DMS53 (cell line): Measurements from ENCODE around the gene SNCG.
"Not testable (repeated sequence)": the region's sequence is repeated elsewhere in the genome, so short reads cannot be mapped to it uniquely, and the experiment has no call there.

Experiments used
- DNase-seq: peaks from one replicate; lab custom pipeline; 2025; lab: John Stamatoyannopoulos, UW

The SNCG gene

GRCh38 chr10:86944907-86945306 lies 13.5 kb upstream of the SNCG start:
- DNase-seq = no peak

GRCh38 chr10:86945361-86946212 lies 12.8 kb upstream of the SNCG start:
- peak; percentile 35 for DNase-seq

DNA sequence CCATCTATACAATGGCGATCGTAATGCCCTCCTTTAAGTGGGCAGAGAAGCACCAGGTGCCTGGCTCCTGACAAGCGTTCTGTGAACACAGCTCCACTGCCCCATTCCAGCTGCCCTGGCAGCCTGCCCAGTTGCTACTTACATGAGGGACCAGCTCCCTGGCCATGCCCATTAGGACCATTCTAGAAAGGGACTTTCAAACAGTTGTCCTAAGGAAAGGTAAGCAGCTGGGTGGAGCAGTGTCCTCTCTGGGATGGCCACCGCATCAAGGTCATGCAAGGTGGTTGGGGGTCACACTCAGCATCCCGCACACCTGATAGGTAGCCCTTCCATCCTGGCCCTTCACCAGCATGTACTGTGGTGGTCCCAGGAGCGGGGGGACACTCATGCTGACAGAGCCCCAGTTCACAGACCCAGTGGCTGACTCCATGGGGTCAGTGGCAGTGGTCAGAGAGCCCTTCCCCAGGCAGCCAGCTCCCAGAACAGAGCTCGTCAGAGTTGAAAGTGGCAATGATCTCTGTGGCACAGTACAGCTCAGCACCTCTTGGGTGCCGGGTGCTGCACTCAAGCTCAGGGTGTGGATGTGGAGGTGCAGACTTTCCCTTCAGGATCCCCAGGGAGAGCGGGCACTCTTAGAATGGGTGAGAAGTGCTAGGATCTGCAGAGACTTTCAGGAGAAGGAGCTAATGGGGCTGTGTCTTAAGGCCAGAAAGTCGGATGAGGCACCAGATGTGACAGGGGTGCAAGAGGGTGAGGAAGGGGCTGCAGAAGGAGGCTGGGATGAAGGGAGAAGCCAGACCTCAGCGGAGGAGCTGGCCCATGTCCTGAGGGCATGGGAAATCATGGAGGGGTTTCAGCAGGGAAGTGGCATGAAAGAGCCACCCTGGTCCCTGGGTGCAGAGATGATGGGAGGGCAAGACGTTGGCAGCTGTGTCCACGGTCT lies 11.9 kb upstream of the SNCG start:
- peak; percentile 78 for DNase-seq

GRCh38 chr10:86947806-86948205 lies 10.6 kb upstream of the SNCG start:
- DNase-seq = not testable (repeated sequence)

GRCh38 chr10:86950349-86950748 lies 8.1 kb upstream of the SNCG start:
- DNase-seq = no peak

DNA sequence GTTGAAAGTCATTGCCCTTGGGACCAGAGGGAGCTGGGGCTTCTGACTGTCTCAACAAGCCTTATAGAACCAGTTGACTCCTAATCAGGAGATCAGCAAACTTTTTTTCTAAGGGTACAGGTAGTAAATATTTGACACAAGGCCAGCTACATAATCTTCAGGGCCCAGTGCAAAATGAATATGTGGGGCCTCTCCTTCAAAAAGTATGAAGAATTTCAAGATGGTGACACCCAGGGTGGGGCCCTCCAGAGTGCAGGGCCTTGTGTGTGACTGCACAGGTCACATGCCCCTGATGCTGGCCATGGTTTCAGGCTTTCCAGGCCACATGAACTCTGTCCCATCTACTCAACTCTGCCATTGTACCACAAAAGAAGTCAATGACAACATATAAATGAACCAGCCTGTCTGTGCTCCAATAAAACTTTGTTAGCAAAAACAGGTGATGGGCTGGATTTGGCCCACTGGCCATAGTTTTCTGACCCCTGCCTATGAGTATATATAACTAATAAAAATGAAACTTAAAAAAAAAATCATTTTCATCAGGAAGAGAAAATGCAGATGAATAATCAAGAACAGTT lies 7.1 kb upstream of the SNCG start:
- no peak for DNase-seq

GRCh38 chr10:86952106-86952505 lies 6.3 kb upstream of the SNCG start:
- DNase-seq = no peak

- DNase-seq = peak; percentile 17
Measured at GRCh38 chr10:86952697-86953096, 5.7 kb upstream of the SNCG start.

- no peak for DNase-seq
Measured at GRCh38 chr10:86953747-86954680, 4.4 kb upstream of the SNCG start.

DNA sequence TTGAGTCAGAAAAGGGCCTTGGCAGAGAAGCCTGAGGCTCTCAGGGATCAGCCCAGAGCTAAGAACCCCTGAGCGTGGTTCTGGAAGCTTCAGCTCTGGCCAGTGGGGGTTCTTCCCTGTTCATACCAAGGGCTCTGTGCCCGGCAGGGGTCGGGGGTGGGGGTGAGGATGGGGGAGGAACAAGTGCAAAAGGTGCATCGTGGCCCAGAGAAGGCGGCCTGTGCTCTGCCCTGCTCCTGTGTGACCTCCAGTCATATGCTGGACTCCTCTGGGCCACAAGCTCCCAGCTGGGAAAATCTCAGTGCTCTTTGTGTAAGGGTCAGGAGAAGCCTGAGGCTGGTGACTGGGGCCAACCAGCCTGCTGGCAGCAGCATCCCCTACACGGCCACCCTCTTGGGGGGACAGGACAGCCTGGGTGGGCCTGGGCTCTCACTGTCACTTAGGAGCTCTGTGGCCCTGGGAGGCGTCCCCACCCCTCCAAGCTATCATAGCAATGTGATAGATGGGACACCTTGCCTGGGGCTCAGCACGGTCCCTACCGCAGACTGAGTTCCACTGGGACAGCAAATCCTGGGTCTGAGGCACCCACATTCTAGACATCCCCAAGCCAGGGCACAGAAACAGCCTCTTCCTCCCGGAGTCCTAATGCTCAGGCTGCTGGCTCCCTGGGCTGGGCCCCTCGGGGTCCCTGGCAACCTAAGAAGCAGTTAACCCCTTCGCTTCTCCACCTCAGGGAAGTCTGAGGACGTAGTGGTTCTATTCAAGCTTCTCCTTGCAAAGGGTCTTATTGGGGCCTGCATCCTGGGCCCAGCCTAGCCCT lies 3.5 kb upstream of the SNCG start:
- no peak for DNase-seq

DNA sequence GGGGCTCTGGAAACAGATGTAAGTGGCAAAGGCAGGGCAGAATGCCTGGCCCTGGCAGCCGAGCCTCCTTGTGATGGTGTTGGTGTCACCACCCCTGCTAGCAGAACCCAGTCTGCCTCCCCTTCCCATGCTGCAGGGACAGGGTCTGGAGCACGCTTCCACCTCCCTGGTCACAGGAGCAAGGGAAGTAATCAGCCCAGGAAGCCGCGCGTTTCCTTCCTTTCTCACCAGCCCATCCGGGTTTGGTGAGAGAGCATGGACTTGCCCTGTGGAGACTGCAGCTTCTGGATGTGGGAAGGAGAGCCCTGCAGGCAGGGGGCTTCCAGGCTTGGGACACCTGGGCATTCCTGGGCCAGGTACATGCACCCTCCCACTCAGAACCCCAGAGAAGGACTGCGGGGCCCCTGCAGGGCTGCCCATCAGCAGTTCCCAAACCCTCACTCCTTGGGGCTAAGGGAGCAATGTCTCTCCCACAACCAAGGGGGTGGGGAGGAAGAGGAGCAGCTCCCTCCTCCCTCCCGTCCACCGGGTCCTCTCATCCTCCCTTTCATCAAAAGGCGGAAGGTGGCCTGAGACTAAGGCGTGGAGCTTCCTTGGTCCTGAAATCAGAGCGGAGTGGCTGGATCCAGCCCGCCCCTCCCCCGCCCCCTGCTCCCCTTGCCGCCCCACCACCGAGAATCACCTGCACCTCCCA lies 2.8 kb upstream of the SNCG start:
- no peak for DNase-seq

DNA sequence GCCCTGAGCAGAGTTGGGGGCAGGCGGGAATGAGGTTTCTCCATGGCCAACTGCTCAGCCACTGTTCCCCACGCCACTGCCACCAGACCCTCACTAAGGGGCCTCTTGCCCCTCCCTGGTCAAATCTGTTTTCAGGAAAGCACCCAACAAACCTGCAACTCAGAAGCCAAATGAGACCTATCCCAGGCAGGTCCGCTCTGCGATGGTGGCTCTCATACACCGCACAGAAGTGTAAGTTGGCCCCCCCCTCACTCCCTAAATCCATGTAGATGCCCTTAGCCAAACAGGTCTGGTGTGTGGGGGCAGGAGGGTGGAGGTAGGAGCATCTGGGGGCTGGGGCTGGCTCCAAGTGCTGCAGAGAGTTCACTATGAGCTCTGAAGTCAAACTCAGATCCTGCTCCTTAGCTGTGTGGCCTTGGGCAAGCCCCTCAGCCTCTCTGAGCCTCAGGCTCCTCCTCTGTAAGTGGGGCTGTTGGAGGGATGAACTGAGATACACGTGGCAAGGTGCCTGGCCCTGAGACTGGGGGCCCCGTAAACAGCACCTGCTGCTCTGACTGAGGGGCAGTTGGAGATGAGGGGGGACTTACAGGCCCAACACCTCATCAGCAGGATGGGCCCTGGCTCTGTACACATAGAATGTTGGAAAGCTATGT lies 2.1 kb upstream of the SNCG start:
- DNase-seq = no peak

- no peak for DNase-seq
Measured at GRCh38 chr10:86956848-86957448, 1.5 kb upstream of the SNCG start.

DNA sequence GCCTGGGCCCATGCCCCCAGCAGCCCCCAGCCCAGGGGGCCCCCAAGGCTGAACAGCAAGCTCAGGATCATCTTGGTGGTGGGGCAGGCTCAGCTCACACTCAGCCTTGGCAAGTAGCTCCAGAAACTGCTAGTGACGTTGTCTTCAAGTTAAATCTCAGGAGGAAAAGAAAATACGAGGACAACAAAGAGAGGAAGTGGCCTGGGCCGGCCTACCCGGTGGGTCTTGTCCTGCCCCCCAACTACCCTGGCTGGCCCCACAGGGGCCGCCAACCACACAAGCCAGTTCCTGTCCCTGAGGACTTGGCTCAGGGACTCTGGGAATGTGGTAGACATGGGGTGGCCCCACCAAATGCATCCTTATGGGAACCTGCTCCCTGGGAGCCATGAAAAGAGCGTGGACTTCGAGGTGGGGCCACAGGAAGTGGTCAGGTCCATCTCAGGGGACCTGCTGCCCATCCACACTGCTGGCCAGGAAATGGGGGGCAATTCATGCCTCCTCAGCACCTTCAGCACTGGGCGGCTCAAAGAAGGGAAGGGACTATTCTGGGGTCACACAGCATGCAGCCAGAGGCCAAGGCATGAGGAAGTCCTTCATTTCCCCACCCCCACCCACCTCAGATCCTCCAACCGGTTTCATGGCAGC lies 806 bp upstream of the SNCG start, which contains the start of gene MMRN2:
Gene MMRN2, minus strand, starts transcription at position 145 of the 645 bp plus-strand sequence. Its CDS starts 74 bp downstream, at position 71.
- DNase-seq = no peak

DNA sequence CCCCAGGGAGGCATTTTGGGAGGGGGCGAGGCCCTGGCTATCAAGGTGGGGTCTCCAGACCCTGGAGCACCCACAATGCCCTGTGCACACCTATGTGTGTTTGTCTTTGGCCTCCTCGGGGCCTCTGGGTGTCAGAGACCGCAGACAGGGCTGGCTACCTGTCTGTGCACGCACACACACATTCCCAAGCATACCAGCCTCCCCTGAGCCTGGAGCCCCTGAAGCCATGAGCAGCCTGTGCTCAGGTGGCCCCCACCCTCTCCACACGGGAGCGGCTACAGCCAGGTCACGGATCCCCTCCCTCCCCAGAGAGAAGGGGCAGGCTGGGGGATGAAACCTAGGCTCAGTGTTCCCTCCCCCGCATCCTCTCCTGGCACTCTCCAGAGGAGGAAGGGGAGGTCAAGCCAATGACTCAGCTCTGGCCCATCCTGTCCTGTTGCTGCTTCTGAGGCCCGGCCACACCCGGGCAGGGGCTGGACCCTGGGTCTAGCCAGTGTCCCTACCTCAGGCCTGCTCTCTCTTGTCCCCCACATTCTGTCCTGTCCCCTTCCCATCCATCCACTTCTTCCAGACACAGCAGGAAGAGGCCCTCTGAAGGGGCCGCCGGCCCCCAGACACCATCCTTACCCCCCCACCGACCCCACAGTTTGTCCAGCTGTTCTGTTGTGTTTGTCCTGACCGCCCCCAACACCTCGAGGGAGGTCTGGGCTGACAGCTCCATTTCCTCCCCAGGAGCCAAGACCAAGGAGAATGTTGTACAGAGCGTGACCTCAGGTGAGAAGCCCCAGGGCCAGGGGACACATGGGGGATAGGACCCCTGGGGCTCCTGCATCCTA lies 720 bp downstream of the SNCG start:
- peak; percentile 56 for DNase-seq

DNA sequence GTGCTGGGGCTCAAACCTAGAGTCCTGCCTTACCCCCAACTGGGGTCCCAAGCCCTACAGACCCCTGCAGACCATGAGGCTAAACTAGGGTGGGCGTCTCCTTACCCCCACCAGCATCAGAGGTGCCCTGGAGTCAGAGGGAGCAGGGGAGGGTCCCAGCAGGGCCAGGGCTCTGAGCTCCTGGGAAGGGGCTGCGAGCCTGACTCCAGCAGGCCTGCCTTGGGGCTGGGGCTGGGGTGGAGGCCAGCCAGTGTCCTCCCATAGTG lies 1.3 kb downstream of the SNCG start:
- DNase-seq = no peak

GRCh38 chr10:86960003-86960862 lies 1.8 kb downstream of the SNCG start:
- peak; percentile 87 for DNase-seq
